ENCODE results near the gene KIF3A.

DNA sequence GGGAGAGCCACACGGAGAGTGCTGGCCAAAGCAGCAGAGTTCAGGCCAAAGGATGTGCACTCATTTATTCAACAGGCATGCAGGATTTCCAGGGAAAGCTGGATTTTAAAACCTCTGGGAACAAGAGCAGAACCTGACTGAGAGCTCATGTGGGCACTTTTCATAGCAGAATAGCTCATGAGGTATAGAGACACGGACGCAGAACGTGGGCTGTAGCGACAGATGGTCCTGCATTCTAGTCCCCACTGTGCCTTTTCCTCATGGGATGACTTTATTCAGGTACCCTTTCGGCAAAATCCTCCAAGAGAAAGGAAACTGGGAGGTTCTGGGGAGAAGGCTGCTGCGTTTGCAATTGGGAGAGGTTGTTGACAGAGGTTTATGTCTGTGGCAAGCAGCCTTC, 58.2 kb downstream of the KIF3A start:
- TF ChIP-seq CTCF (IDR thresholded peaks at IDR 0.05), result no peak
- TF ChIP-seq POLR2A (IDR thresholded peaks at IDR 0.05), result no peak

All from testis (tissue), 2 donors.